Breast epithelium (tissue), 4 donors: ENCODE results near the gene OR4D1. TPM values are rescaled to one million over a fixed set of nuclear protein-coding genes. Genes with fewer than 3 reads are reported as not detected.
"Not testable (repeated sequence)": the region's sequence is repeated elsewhere in the genome, so short reads cannot be mapped to it uniquely, and the experiment has no call there.

Source experiments
- DNase-seq, 2 donors: peaks; one replicate each; pipeline ENCODE4 v3.0.0-alpha.2; 2019; ENCODE audit warnings: low spot score in 2 of 2
- H3K27ac ChIP-seq, 2 donors: fragments of 200-600 bp; sonication (generic) in 1 of 2; one replicate each; pipeline ENCODE4 v1.5.1; 2016 to 2019; ENCODE audit warnings: mild to moderate bottlenecking in 1 of 2
- H3K27me3 ChIP-seq, 2 donors: fragments of 200-600 bp; sonication (generic) in 1 of 2; one replicate each; pipeline versions ENCODE4 v1.5.1 to v1.6.0; 2017 to 2019; ENCODE audit warnings: control low read depth in 1 of 2, mild to moderate bottlenecking in 1 of 2
- H3K36me3 ChIP-seq: fragments of 200-600 bp; one replicate; pipeline ENCODE4 v1.5.1; 2019
- H3K4me1 ChIP-seq, 2 donors: fragments of 200-600 bp; sonication (generic); one replicate each; pipeline ENCODE4 v1.5.1; 2016 to 2019; ENCODE audit warnings: control low read depth in 1 of 2
- H3K4me3 ChIP-seq, 3 donors: fragments of 200-600 bp; sonication (generic); 1 replicate in 2 of 3; 2 replicates in 1 of 3; pipeline ENCODE4 v1.5.1; 2016 to 2019; ENCODE audit warnings: mild to moderate bottlenecking in 3 of 3, moderate library complexity in 2 of 3
- H3K9me3 ChIP-seq, 2 donors: fragments of 200-600 bp; sonication (generic) in 1 of 2; one replicate each; pipeline ENCODE4 v1.5.1; 2016 to 2019; ENCODE audit warnings: control low read depth in 1 of 2
- CTCF ChIP-seq, 3 donors: fragments of 450-650 bp; IDR thresholded peaks; one replicate each; pipeline ENCODE4 v1.5.1; 2016 to 2017; ENCODE audit warnings: antibody characterized with exemption in 3 of 3, mild to moderate bottlenecking in 3 of 3, moderate library complexity in 3 of 3
- POLR2A ChIP-seq: fragments of 450-650 bp; IDR thresholded peaks from one replicate; pipeline ENCODE4 v1.6.1; 2016; ENCODE audit warnings: antibody characterized with exemption, mild to moderate bottlenecking, moderate library complexity
- POLR2AphosphoS5 ChIP-seq, 3 donors: sonication (generic); formaldehyde crosslinking; IDR thresholded peaks; one replicate each; pipeline ENCODE4 v1.6.1; 2017; ENCODE audit warnings: antibody characterized with exemption in 3 of 3
- intact Hi-C: fragments of 100-400 bp; cut with DNase I; formaldehyde crosslinking; loops from one replicate; pipeline ENCODE4 v1.15.1; 2023; ENCODE audit warnings: low total_unique reads
- total RNA-seq, 3 donors: library from RNA; depleted of rRNA; stranded (reverse); fragments of >200 nt; gene quantifications; one replicate each; pipeline ENCODE4 v1.1.0, GENCODE V29; 2016

Gene OR4D1
- total RNA-seq, 3 donors from 2014 or later: not detected

- H3K9me3 ChIP-seq: peaks cover 0 to 10% of the 10 kb centered on the region in 2 donors
- H3K27ac ChIP-seq: no peak overlapping the region
- H3K4me1 ChIP-seq: no peaks in the 10 kb centered on the region
- DNase-seq: no peak
- intact Hi-C loops: no loop called here
- H3K4me3 ChIP-seq: no peak overlapping the region
- TF ChIP-seq POLR2A (no peak), POLR2AphosphoS5 (IDR thresholded peaks at IDR 0.05) (no peak), CTCF (IDR thresholded peaks at IDR 0.05) (no peak)
- H3K27me3 ChIP-seq: peaks cover 0 to 9% of the 10 kb centered on the region in 2 donors
- no peaks in the 10 kb centered on the region for H3K36me3 ChIP-seq
Measured at GRCh38 chr17:58136669-58137279, 11.4 kb upstream of the OR4D1 start.

DNA sequence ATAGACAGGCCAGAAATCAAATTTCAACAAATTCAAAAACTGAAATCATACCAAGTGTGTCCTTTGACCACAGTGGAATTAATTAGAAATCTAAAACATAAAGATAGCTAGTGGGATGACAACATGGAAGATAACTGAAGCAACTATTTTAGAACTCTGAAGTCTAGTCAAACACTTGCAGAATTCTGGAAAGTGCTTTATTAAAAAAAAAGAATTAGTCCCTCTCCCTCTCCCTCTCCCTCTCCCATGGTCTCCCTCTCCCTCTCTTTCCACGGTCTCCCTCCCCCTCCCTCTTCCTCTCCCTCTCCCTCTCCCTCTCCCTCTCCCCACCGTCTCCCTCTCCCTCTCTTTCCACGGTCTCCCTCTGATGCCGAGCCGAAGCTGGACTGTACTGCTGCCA lies 6.7 kb upstream of the OR4D1 start:
- Histone ChIP-seq H3K27me3 (peaks cover 0 to 4% of the 10 kb centered on the region in 2 donors), H3K4me1 (no peaks in the 10 kb centered on the region), H3K9me3 (peaks cover 13 to 32% of the 10 kb centered on the region in 2 donors), H3K36me3 (no peaks in the 10 kb centered on the region), H3K27ac (no peak overlapping the region), H3K4me3 (no peak overlapping the region)
- intact Hi-C loops: no loop called here
- TF ChIP-seq POLR2A (no peak), CTCF (IDR thresholded peaks at IDR 0.05) (no peak), POLR2AphosphoS5 (IDR thresholded peaks at IDR 0.05) (no peak)
- no peak for DNase-seq

- H3K27ac ChIP-seq, H3K4me3 ChIP-seq, H3K36me3 ChIP-seq, intact Hi-C loops, DNase-seq, H3K27me3 ChIP-seq, H3K4me1 ChIP-seq: not testable (repeated sequence)
- H3K9me3 ChIP-seq: peaks cover 13 to 32% of the 10 kb centered on the region in 2 donors
Measured at GRCh38 chr17:58143335-58143734, 4.8 kb upstream of the OR4D1 start.

DNA sequence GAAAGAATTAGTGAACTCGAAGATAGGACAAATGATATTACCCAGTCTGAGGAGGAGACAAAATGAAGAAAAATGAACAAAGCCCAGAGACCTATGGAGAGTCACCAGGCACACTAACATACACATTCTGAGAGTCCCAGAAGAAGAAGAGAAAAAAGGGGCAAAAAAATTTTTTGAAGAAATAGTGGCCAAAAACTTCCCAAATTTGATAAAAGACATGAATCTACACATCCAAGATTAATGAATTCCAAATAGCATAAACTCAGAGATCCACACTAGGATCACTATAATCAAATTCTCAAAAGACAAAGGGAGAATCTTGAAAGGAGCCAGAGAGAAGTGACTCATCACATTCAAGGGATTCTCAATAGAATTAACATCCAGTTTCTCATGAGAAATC lies 3.4 kb upstream of the OR4D1 start:
- Histone ChIP-seq H3K27ac (no peak overlapping the region), H3K4me3 (no peak overlapping the region), H3K9me3 (peaks cover 13 to 32% of the 10 kb centered on the region in 2 donors), H3K4me1 (no peaks in the 10 kb centered on the region), H3K36me3 (no peaks in the 10 kb centered on the region), H3K27me3 (peaks cover 0 to 10% of the 10 kb centered on the region in 2 donors)
- intact Hi-C loops: no loop called here
- no peak for DNase-seq
- no peak for TF ChIP-seq POLR2AphosphoS5 (IDR thresholded peaks at IDR 0.05)
- TF ChIP-seq CTCF (IDR thresholded peaks at IDR 0.05): no peak
- no peak for TF ChIP-seq POLR2A

DNA sequence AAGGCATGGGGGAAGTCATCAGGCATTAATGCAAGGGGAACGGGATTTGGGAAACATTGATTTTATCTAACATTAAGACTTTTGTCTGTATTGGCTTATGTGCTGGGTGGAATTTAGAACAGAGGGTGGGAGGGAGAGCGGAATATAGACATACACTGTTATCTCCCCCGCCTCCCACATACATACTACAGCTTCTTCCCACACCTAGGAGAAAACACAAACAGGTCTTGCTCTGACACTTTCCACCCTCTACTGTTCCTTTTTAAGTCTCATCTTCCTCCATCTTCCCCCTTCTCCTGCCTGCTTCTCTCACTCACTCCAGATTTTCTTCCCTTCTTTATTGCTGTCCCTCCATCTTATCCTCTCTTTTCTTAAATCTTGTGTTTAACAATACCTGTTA lies 425 bp downstream of the OR4D1 start:
- no peak for DNase-seq
- intact Hi-C loops: no loop called here
- Histone ChIP-seq H3K4me1 (no peaks in the 10 kb centered on the region), H3K36me3 (no peaks in the 10 kb centered on the region), H3K4me3 (no peak overlapping the region), H3K27me3 (peaks cover 0 to 16% of the 10 kb centered on the region in 2 donors), H3K27ac (no peak overlapping the region), H3K9me3 (peaks cover 13 to 32% of the 10 kb centered on the region in 2 donors)
- TF ChIP-seq POLR2A: no peak
- no peak for TF ChIP-seq CTCF (IDR thresholded peaks at IDR 0.05)
- TF ChIP-seq POLR2AphosphoS5 (IDR thresholded peaks at IDR 0.05): no peak
